Liver (tissue), 9 donors: Measurements from ENCODE around the gene DIP2B. TPM values are rescaled to one million over a fixed set of nuclear protein-coding genes. Genes with fewer than 3 reads are reported as not detected.

Experiments used
- DNase-seq: peaks from one replicate; pipeline ENCODE4 v3.0.0-alpha.2; 2017; ENCODE audit warnings: low spot score
- H3K27ac ChIP-seq, 2 donors: one replicate each; pipeline ENCODE4 v1.7.0; 2013; ENCODE audit warnings: inconsistent platforms in 2 of 2, low read length in 2 of 2, control low read depth in 1 of 2, low read depth in 1 of 2, mild to moderate bottlenecking in 1 of 2
- H3K27me3 ChIP-seq, 4 donors: one replicate each; pipeline versions ENCODE4 v1.6.1 to v1.7.0; 2013; ENCODE audit warnings: low read length in 3 of 4, inconsistent platforms in 1 of 4, mild to moderate bottlenecking in 1 of 4, moderate library complexity in 1 of 4; ENCODE audit not compliant: control insufficient read depth in 4 of 4, insufficient read depth in 4 of 4
- H3K36me3 ChIP-seq, 4 donors: one replicate each; pipeline versions ENCODE4 v1.6.1 to v1.7.0; 2013; ENCODE audit warnings: low read length in 3 of 4, mild to moderate bottlenecking in 3 of 4, low read depth in 1 of 4, moderate library complexity in 1 of 4; ENCODE audit not compliant: control insufficient read depth in 4 of 4, insufficient read depth in 3 of 4
- H3K4me1 ChIP-seq, 4 donors: one replicate each; pipeline versions ENCODE4 v1.6.1 to v1.7.0; 2013; ENCODE audit warnings: low read length in 3 of 4, mild to moderate bottlenecking in 3 of 4, moderate library complexity in 1 of 4; ENCODE audit not compliant: control insufficient read depth in 4 of 4, insufficient read depth in 4 of 4
- H3K4me3 ChIP-seq, 3 donors: one replicate each; pipeline versions ENCODE4 v1.6.1 to v1.7.0; 2013; ENCODE audit warnings: low read length in 3 of 3, control low read depth in 1 of 3, low read depth in 1 of 3, mild to moderate bottlenecking in 1 of 3
- H3K9ac ChIP-seq, 2 donors: one replicate each; pipeline ENCODE4 v1.7.0; 2013; ENCODE audit warnings: low read length in 2 of 2, mild to moderate bottlenecking in 2 of 2, moderate library complexity in 2 of 2, control low read depth in 1 of 2, low read depth in 1 of 2
- H3K9me3 ChIP-seq, 4 donors: one replicate each; pipeline versions ENCODE4 v1.6.1 to v1.7.0; 2013; ENCODE audit warnings: low read length in 3 of 4; ENCODE audit not compliant: control insufficient read depth in 4 of 4
- ATF3 ChIP-seq: IDR thresholded peaks from 2 replicates; pipeline ENCODE4 v1.6.1; 2016; ENCODE audit warnings: antibody characterized with exemption
- CTCF ChIP-seq: fragments of 150-350 bp; IDR thresholded peaks from 2 replicates; pipeline ENCODE4 v1.5.1; 2017; ENCODE audit warnings: improper control_type of control experiment, low read depth, low read length; ENCODE audit not compliant: missing input control
- EGR1 ChIP-seq, 2 donors: IDR thresholded peaks; 2 replicates each; pipeline ENCODE4 v1.6.1; 2016 to 2018; ENCODE audit warnings: antibody characterized with exemption in 2 of 2, low read depth in 2 of 2
- FOXA1 ChIP-seq: IDR thresholded peaks from 2 replicates; pipeline ENCODE4 v1.6.1; 2016; ENCODE audit warnings: antibody characterized with exemption
- FOXA2 ChIP-seq: IDR thresholded peaks from 2 replicates; pipeline ENCODE4 v1.6.1; 2016; ENCODE audit warnings: antibody characterized with exemption
- GABPA ChIP-seq, 2 donors: IDR thresholded peaks in 1 of 2; conservative IDR thresholded peaks in 1 of 2; 2 replicates each; pipeline ENCODE4 v1.6.1; 2016; ENCODE audit warnings: antibody characterized with exemption in 2 of 2, mild to moderate bottlenecking in 1 of 2, moderate library complexity in 1 of 2
- HNF4A ChIP-seq, 2 donors: conservative IDR thresholded peaks; 2 replicates each; pipeline ENCODE4 v1.6.1; 2016; ENCODE audit warnings: antibody characterized with exemption in 2 of 2, mild to moderate bottlenecking in 2 of 2
- HNF4G ChIP-seq: IDR thresholded peaks from 2 replicates; pipeline ENCODE4 v1.6.1; 2016; ENCODE audit warnings: antibody characterized with exemption
- JUND ChIP-seq, 2 donors: IDR thresholded peaks; 2 replicates each; pipeline ENCODE4 v1.6.1; 2016; ENCODE audit warnings: antibody characterized with exemption in 2 of 2
- MAX ChIP-seq: IDR thresholded peaks from 2 replicates; pipeline ENCODE4 v1.6.1; 2016; ENCODE audit warnings: antibody characterized with exemption
- NR2F2 ChIP-seq: IDR thresholded peaks from 2 replicates; pipeline ENCODE4 v1.6.1; 2016; ENCODE audit warnings: antibody characterized with exemption
- RAD21 ChIP-seq, 2 donors: IDR thresholded peaks; 2 replicates each; pipeline ENCODE4 v1.6.1; 2016; ENCODE audit warnings: antibody characterized with exemption in 2 of 2, mild to moderate bottlenecking in 2 of 2
- REST ChIP-seq: IDR thresholded peaks from 2 replicates; pipeline ENCODE4 v1.6.1; 2016; ENCODE audit warnings: antibody characterized with exemption, mild to moderate bottlenecking
- RXRA ChIP-seq, 2 donors: IDR thresholded peaks; 2 replicates each; pipeline ENCODE4 v1.6.1; 2017 to 2018; ENCODE audit warnings: antibody characterized with exemption in 2 of 2, mild to moderate bottlenecking in 1 of 2
- SP1 ChIP-seq: IDR thresholded peaks from 2 replicates; pipeline ENCODE4 v1.6.1; 2018; ENCODE audit warnings: antibody characterized with exemption, mild to moderate bottlenecking
- TAF1 ChIP-seq: conservative IDR thresholded peaks from 2 replicates; pipeline ENCODE4 v1.6.1; 2016; ENCODE audit warnings: antibody characterized with exemption, mild to moderate bottlenecking
- YY1 ChIP-seq: IDR thresholded peaks from 2 replicates; pipeline ENCODE4 v1.6.1; 2016; ENCODE audit warnings: antibody characterized with exemption, mild to moderate bottlenecking
- ZBTB33 ChIP-seq: IDR thresholded peaks from 2 replicates; pipeline ENCODE4 v1.6.1; 2016; ENCODE audit warnings: antibody characterized with exemption
- WGBS: extraction: QIAGEN DNeasy Blood & Tissue Kit; methylation state at CpG from one replicate; pipeline ENCODE4 v1.1.7; 2013; 5-methylcytosine and 5-hydroxymethylcytosine counted together
- polyA plus RNA-seq, 2 donors: library from polyadenylated mRNA; stranded (reverse) in 1 of 2; unstranded in 1 of 2; fragments of 200-250 nt in 1 of 2; fragments of >200 nt in 1 of 2; fragmentation: Nextera tagmentation in 1 of 2; extraction: Ambion mirVana in 1 of 2; gene quantifications; one replicate each; pipeline versions ENCODE4 v1.2.1 to v1.2.3, GENCODE V29; 2013 to 2015
- total RNA-seq, 2 donors: library from RNA; depleted of rRNA; stranded (reverse); fragments of >200 nt; gene quantifications; one replicate each; pipeline ENCODE4 v1.2.3, GENCODE V29; 2014
- donor health status: healthy.
- donor health status: healthy.
- donor health status: healthy.
- donor health status: healthy.
- donor health status: healthy.

Gene DIP2B
- total and polyA plus RNA-seq, 4 donors = 4.8 to 30.7 (median 13.8) TPM

- no peak overlapping the region for H3K9ac ChIP-seq
- H3K27me3 ChIP-seq = no peaks in the 10 kb centered on the region
- no peak overlapping the region for H3K4me3 ChIP-seq
- no peak overlapping the region for H3K27ac ChIP-seq
- H3K36me3 ChIP-seq = peaks cover 16 to 81% (median 66%) of the 10 kb centered on the region in 4 donors
- no peak for DNase-seq
- TF ChIP-seq SP1 (no peak), GABPA (IDR thresholded peaks at IDR 0.05 in 1 of 2, conservative IDR thresholded peaks at IDR 0.05 in 1 of 2) (no peak), FOXA2 (no peak), ZBTB33 (no peak), REST (no peak), HNF4A (conservative IDR thresholded peaks at IDR 0.05) (no peak), RAD21 (IDR thresholded peaks at IDR 0.05) (no peak), TAF1 (no peak), ATF3 (no peak), HNF4G (no peak), MAX (no peak), FOXA1 (no peak), NR2F2 (no peak), CTCF (no peak), JUND (IDR thresholded peaks at IDR 0.05) (no peak), RXRA (IDR thresholded peaks at IDR 0.05) (no peak), EGR1 (IDR thresholded peaks at IDR 0.05; ENCODE audit: low read depth in 2 of 2) (no peak), YY1 (no peak)
- no peaks in the 10 kb centered on the region for H3K9me3 ChIP-seq
- WGBS = 94% methylated on average over 7 of the region's 7 CpGs
- no peaks in the 10 kb centered on the region for H3K4me1 ChIP-seq
These were observed 202.6 kb downstream of the DIP2B start for GRCh38 chr12:50707396-50707795.
